Panc1 (cell line): ENCODE measurements around the gene ZFAND3. TPM values are rescaled to one million over a fixed set of nuclear protein-coding genes. Genes with fewer than 3 reads are reported as not detected.

Experiments
- ATAC-seq: fragments of 200-7000 bp; cut with Tn5 transposase; 2 replicates; pipeline ENCODE4 v1.9.1; 2020; ENCODE audit warnings: mild to moderate bottlenecking, moderate library complexity
- BruUV-seq: library from RNA; stranded (reverse); fragments of 400-500 nt; replicated peaks from 2 replicates; lab custom pipeline; 2021; lab: Mats Ljungman, UMichigan
- CTCF ChIA-PET: fragments of 300-600 bp; sonication (Branson Sonifier 250); formaldehyde crosslinking; loops from one replicate; lab custom pipeline; 2022; ENCODE audit warnings: antibody characterized with exemption; lab: Charles Lee
- POLR2A ChIA-PET: fragments of 300-600 bp; sonication (Branson Sonifier 250); formaldehyde crosslinking; loops from one replicate; lab custom pipeline; 2022; ENCODE audit warnings: antibody characterized with exemption; lab: Charles Lee
- DNase-seq: peaks from one replicate; pipeline ENCODE4 v3.0.0-alpha.2; 2010; ENCODE audit warnings: low read depth, low spot score
- H3K27ac ChIP-seq: 2 replicates; pipeline ENCODE4 v1.5.1; 2011; ENCODE audit warnings: mild to moderate bottlenecking, low read length, inconsistent platforms
- H3K27me3 ChIP-seq: fragments of 200-500 bp; sonication (Bioruptor generic); 2 replicates; pipeline ENCODE4 v1.6.0; 2014; ENCODE audit warnings: low read length, inconsistent platforms; ENCODE audit not compliant: control insufficient read depth, insufficient read depth
- H3K36me3 ChIP-seq: fragments of 200-500 bp; sonication (Bioruptor generic); 2 replicates; pipeline ENCODE4 v1.5.1; 2014; ENCODE audit warnings: inconsistent platforms, mild to moderate bottlenecking, low read length, moderate library complexity; ENCODE audit not compliant: control insufficient read depth, insufficient read depth
- H3K4me1 ChIP-seq: 2 replicates; pipeline ENCODE4 v1.5.1; 2011; ENCODE audit warnings: inconsistent platforms, mild to moderate bottlenecking, low read length, moderate library complexity; ENCODE audit not compliant: control insufficient read depth, insufficient read depth
- H3K4me3 ChIP-seq, 2 experiments: 2 replicates each; pipeline ENCODE4 v1.5.1; 2011 to 2012; ENCODE audit warnings: low read depth in 2 of 2, low read length in 2 of 2, mild to moderate bottlenecking in 2 of 2, inconsistent platforms in 1 of 2, moderate library complexity in 1 of 2
- H3K9me3 ChIP-seq: fragments of 200-500 bp; sonication (Bioruptor generic); 2 replicates; pipeline ENCODE4 v1.5.1; 2014; ENCODE audit warnings: low read depth, mild to moderate bottlenecking, inconsistent platforms, low read length, moderate library complexity; ENCODE audit not compliant: control insufficient read depth, insufficient read depth
- POLR2AphosphoS5 ChIP-seq: IDR thresholded peaks from 2 replicates; pipeline ENCODE4 v1.6.1; 2012; ENCODE audit warnings: mild to moderate bottlenecking, low read depth, low read length, moderate library complexity
- SIN3A ChIP-seq: IDR thresholded peaks from 2 replicates; pipeline ENCODE4 v1.6.1; 2012; ENCODE audit warnings: low read depth, mild to moderate bottlenecking, low read length, moderate library complexity, borderline replicate concordance; ENCODE audit not compliant: insufficient read depth
- TCF7L2 ChIP-seq: IDR thresholded peaks from 2 replicates; pipeline ENCODE4 v1.6.1; 2011; ENCODE audit warnings: mild to moderate bottlenecking, low read depth, low read length, inconsistent platforms
- in situ Hi-C: cut with HindIII; loops from 2 replicates; pipeline ENCODE4 v1.10.0; 2016; ENCODE audit warnings: low sequenced_read_pairs, low pct_unique_long_range_greater_than_20kb
- intact Hi-C: fragments of 100-400 bp; cut with micrococcal nuclease; formaldehyde crosslinking; loops from one replicate; pipeline ENCODE4 v1.10.0; 2022; ENCODE audit not compliant: unreplicated experiment
- total RNA-seq: library from RNA; stranded (reverse); gene quantifications from one replicate; pipeline ENCODE4 v1.2.1, GENCODE V29; 2021; ENCODE audit not compliant: unreplicated experiment
- TF ChIP-seq, protein P1 (sequence below), 2 experiments: IDR thresholded peaks; 2 replicates each; pipeline ENCODE4 v1.6.1; 2011 to 2012; ENCODE audit warnings: low read depth in 2 of 2, control low read depth in 1 of 2, low read length in 1 of 2, mild to moderate bottlenecking in 1 of 2, moderate library complexity in 1 of 2; ENCODE audit not compliant: insufficient read depth in 1 of 2
- TF ChIP-seq, protein P2 (sequence below): fragments of 450-650 bp; IDR thresholded peaks from 2 replicates; pipeline ENCODE4 v1.5.1; 2017; ENCODE audit warnings: mild to moderate bottlenecking

ZFAND3 gene
- total RNA-seq, 1 experiment from 2014 or later: 95.9 TPM

DNA sequence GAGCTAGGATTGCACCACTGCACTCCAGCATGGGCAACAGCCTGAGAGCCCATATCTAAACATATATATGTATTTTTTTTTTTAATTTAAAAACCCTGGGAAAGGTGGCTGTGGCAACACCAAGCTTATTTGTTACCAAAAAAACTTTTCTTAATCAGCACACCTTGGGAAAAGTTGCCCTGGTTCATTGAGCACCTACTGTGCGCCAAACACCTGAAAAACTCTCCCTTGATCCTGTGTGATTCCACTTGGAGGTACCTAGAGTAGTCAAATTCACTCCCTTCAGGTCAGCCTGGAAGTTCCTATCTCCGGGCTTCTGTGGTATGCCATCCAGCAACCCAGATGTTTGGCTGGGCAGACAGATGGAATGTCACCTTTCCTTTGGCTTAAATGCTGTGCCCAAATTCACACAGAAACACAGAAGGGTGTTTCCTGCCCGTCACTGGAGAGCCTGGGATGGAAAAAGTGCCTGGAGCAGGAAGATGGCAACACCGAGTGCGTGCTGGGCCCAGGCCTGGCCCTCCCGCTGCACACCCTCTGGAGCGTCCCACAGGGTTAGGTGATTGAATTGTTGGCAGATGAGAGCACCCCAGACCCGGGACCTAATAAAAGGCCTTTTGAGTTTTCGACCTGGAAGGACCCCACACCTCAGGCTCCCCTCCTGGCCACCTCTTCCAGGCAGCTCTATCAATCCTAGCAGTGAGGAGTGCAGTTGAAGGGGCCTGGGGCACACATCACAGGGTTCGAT, 337.5 kb downstream of the ZFAND3 start:
- ChIA-PET POLR2A (no interaction called here), CTCF (no interaction called here)
- Histone ChIP-seq H3K36me3 (no peaks in the 10 kb centered on the region; the same call in 1 of the 2 replicates), H3K4me1 (peaks cover 5% of the 10 kb centered on the region; the same call in 1 of the 2 replicates), H3K27ac (no peak overlapping the region), H3K9me3 (no peaks in the 10 kb centered on the region), H3K4me3 (no peak overlapping the region), H3K27me3 (no peaks in the 10 kb centered on the region)
- no TSS peak for BruUV-seq
- intact Hi-C loops (no loop called here), in situ Hi-C loops (no loop called here)
- no peak for DNase-seq
- ATAC-seq: no peak
- TF ChIP-seq, protein P1, sequence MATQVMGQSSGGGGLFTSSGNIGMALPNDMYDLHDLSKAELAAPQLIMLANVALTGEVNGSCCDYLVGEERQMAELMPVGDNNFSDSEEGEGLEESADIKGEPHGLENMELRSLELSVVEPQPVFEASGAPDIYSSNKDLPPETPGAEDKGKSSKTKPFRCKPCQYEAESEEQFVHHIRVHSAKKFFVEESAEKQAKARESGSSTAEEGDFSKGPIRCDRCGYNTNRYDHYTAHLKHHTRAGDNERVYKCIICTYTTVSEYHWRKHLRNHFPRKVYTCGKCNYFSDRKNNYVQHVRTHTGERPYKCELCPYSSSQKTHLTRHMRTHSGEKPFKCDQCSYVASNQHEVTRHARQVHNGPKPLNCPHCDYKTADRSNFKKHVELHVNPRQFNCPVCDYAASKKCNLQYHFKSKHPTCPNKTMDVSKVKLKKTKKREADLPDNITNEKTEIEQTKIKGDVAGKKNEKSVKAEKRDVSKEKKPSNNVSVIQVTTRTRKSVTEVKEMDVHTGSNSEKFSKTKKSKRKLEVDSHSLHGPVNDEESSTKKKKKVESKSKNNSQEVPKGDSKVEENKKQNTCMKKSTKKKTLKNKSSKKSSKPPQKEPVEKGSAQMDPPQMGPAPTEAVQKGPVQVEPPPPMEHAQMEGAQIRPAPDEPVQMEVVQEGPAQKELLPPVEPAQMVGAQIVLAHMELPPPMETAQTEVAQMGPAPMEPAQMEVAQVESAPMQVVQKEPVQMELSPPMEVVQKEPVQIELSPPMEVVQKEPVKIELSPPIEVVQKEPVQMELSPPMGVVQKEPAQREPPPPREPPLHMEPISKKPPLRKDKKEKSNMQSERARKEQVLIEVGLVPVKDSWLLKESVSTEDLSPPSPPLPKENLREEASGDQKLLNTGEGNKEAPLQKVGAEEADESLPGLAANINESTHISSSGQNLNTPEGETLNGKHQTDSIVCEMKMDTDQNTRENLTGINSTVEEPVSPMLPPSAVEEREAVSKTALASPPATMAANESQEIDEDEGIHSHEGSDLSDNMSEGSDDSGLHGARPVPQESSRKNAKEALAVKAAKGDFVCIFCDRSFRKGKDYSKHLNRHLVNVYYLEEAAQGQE (IDR thresholded peaks at IDR 0.05; ENCODE audit: insufficient read depth in 1 of 2, low read depth in 2 of 2, low read length in 1 of 2): no peak
- TF ChIP-seq POLR2AphosphoS5: no peak
- no peak for TF ChIP-seq SIN3A
- TF ChIP-seq, protein P2, sequence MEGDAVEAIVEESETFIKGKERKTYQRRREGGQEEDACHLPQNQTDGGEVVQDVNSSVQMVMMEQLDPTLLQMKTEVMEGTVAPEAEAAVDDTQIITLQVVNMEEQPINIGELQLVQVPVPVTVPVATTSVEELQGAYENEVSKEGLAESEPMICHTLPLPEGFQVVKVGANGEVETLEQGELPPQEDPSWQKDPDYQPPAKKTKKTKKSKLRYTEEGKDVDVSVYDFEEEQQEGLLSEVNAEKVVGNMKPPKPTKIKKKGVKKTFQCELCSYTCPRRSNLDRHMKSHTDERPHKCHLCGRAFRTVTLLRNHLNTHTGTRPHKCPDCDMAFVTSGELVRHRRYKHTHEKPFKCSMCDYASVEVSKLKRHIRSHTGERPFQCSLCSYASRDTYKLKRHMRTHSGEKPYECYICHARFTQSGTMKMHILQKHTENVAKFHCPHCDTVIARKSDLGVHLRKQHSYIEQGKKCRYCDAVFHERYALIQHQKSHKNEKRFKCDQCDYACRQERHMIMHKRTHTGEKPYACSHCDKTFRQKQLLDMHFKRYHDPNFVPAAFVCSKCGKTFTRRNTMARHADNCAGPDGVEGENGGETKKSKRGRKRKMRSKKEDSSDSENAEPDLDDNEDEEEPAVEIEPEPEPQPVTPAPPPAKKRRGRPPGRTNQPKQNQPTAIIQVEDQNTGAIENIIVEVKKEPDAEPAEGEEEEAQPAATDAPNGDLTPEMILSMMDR: no peak
- TF ChIP-seq TCF7L2: no peak

DNA sequence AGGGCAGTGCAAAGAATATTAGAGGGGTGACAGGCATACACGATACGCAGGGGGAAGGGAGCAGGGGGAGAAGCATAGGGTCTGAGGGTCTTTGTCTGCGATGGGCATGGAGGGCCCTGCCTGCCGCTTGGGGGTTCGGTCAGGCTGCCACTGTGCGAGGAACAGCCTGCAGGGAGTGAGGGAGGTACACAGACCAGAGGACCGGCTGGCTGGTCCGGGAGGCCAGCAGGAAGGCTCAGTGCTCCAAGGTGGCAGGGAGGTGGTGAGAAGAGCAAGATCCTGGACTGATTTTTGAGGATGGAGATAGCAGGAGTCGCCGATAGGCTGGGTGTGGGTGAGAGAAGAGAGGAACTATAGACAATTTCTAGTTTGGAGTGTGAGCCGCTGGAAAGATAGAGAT, 338.4 kb downstream of the ZFAND3 start:
- H3K4me3 ChIP-seq: no peak overlapping the region
- peaks cover 5% of the 10 kb centered on the region; the same call in 1 of the 2 replicates for H3K4me1 ChIP-seq
- in situ Hi-C loops: no loop called here
- H3K27ac ChIP-seq: no peak overlapping the region
- POLR2A ChIA-PET: interaction anchor here (0.7 kb wide), 1 partner anchor 75 kb away, joined by 5 read pairs; no protein-coding TSS in a partner anchor
- H3K9me3 ChIP-seq: no peaks in the 10 kb centered on the region
- TF ChIP-seq SIN3A (no peak), TCF7L2 (no peak), POLR2AphosphoS5 (no peak)
- TF ChIP-seq, protein P1 (IDR thresholded peaks at IDR 0.05; ENCODE audit: insufficient read depth in 1 of 2, low read depth in 2 of 2, low read length in 1 of 2): no peak
- TF ChIP-seq, protein P2: no peak
- BruUV-seq: no TSS peak
- CTCF ChIA-PET: no interaction called here
- intact Hi-C loops: no loop called here
- no peak for DNase-seq
- ATAC-seq: no peak
- H3K27me3 ChIP-seq: no peaks in the 10 kb centered on the region
- no peaks in the 10 kb centered on the region; the same call in 1 of the 2 replicates for H3K36me3 ChIP-seq
